DOHH2 (cell line): Measurements from ENCODE around the gene MAP3K20.
A peak's percentile ranks its signal among the peaks of the same experiment; 100 is the strongest.
"Not testable (repeated sequence)": the region's sequence is repeated elsewhere in the genome, so short reads cannot be mapped to it uniquely, and the experiment has no call there.

ENCODE experiments used
- H3F3A ChIP-seq: fragments of 200-600 bp; sonication (generic), shearing (Covaris generic); 2 replicates; pipeline ENCODE4 v1.6.0; 2016; ENCODE audit warnings: antibody characterized with exemption, mild to moderate bottlenecking; ENCODE audit not compliant: control insufficient read depth, insufficient read depth
- H3K27ac ChIP-seq: fragments of 200-600 bp; sonication (generic); 2 replicates; pipeline ENCODE4 v1.5.1; 2014; ENCODE audit warnings: low read depth, mild to moderate bottlenecking, low read length, moderate library complexity
- H3K27me3 ChIP-seq: fragments of 200-600 bp; sonication (generic); 2 replicates; pipeline ENCODE4 v1.6.1; 2014; ENCODE audit warnings: mild to moderate bottlenecking, low read length, mixed read lengths; ENCODE audit not compliant: control insufficient read depth
- H3K36me3 ChIP-seq: fragments of 200-600 bp; sonication (generic); 2 replicates; pipeline ENCODE4 v1.6.1; 2014; ENCODE audit warnings: mild to moderate bottlenecking, low read length, moderate library complexity, mixed read lengths; ENCODE audit not compliant: control insufficient read depth
- H3K4me1 ChIP-seq: fragments of 200-600 bp; sonication (generic); 2 replicates; pipeline ENCODE4 v1.6.1; 2014; ENCODE audit warnings: mild to moderate bottlenecking, low read length, mixed read lengths; ENCODE audit not compliant: control insufficient read depth
- H3K4me2 ChIP-seq: fragments of 200-600 bp; sonication (generic); 2 replicates; pipeline ENCODE4 v1.6.0; 2014; ENCODE audit warnings: mild to moderate bottlenecking, low read length, moderate library complexity
- H3K4me3 ChIP-seq: fragments of 200-600 bp; sonication (generic); 2 replicates; pipeline ENCODE4 v1.5.1; 2014; ENCODE audit warnings: mild to moderate bottlenecking, low read length, mixed read lengths
- H3K79me2 ChIP-seq: fragments of 200-600 bp; sonication (generic); 2 replicates; pipeline ENCODE4 v1.6.1; 2014; ENCODE audit warnings: mild to moderate bottlenecking, low read length, mixed read lengths; ENCODE audit not compliant: control insufficient read depth
- H3K9me2 ChIP-seq: fragments of 200-600 bp; sonication (generic); replicated peaks from 2 replicates; pipeline ENCODE4 v1.6.1; 2014; ENCODE audit warnings: mild to moderate bottlenecking, low read length, mixed read lengths; ENCODE audit not compliant: control insufficient read depth
- H3K9me3 ChIP-seq: fragments of 200-600 bp; sonication (generic); 2 replicates; pipeline ENCODE4 v1.6.1; 2014; ENCODE audit warnings: antibody characterized with exemption, low read length, mixed read lengths; ENCODE audit not compliant: control insufficient read depth, insufficient read depth
- H4K20me1 ChIP-seq: fragments of 200-600 bp; sonication (generic); 2 replicates; pipeline ENCODE4 v1.6.0; 2014; ENCODE audit warnings: low read depth, mild to moderate bottlenecking, antibody characterized with exemption, low read length, moderate library complexity; ENCODE audit not compliant: control insufficient read depth, insufficient read depth
- EZH2phosphoT487 ChIP-seq: fragments of 200-600 bp; sonication (generic); IDR thresholded peaks from 2 replicates; pipeline ENCODE4 v1.6.1; 2017; ENCODE audit warnings: borderline replicate concordance, mild to moderate bottlenecking, antibody characterized with exemption, low read length, moderate library complexity, mixed read lengths
- TF ChIP-seq, protein P1 (sequence below): fragments of 200-600 bp; sonication (generic); IDR thresholded peaks from one replicate; pipeline ENCODE4 v1.5.1; 2014; ENCODE audit warnings: antibody characterized with exemption, mild to moderate bottlenecking, low read depth, low read length; ENCODE audit not compliant: poor library complexity, severe bottlenecking

MAP3K20 gene

DNA sequence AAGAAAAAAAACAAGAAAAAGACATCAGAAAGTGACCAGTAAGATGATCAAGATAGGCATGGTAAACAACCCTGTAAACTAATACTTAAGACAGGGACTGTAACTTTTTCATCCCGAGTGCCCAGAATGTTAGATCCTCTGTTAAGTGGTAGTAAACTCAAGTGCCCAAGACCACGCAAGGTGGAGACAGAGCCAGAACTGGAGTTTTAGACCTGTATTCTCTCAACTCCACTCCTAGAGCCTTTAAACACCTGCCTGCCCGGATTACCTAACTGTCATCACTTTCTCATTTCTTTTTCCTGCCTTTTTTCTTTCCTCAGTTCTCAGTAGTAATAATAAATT, 203.9 kb downstream of the MAP3K20 start:
- Histone ChIP-seq H3K27ac (no peak overlapping the region), H3K9me3 (no peaks in the 10 kb centered on the region), H3K4me2 (no peak overlapping the region), H4K20me1 (no peaks in the 10 kb centered on the region), H3K4me1 (peaks cover 26% of the 10 kb centered on the region), H3K27me3 (no peaks in the 10 kb centered on the region), H3K9me2 (no peaks in the 10 kb centered on the region), H3K79me2 (no peaks in the 10 kb centered on the region), H3K4me3 (no peak overlapping the region), H3K36me3 (no peaks in the 10 kb centered on the region), H3F3A (no peaks in the 10 kb centered on the region)
- no peak for TF ChIP-seq EZH2phosphoT487
- TF ChIP-seq, protein P1, sequence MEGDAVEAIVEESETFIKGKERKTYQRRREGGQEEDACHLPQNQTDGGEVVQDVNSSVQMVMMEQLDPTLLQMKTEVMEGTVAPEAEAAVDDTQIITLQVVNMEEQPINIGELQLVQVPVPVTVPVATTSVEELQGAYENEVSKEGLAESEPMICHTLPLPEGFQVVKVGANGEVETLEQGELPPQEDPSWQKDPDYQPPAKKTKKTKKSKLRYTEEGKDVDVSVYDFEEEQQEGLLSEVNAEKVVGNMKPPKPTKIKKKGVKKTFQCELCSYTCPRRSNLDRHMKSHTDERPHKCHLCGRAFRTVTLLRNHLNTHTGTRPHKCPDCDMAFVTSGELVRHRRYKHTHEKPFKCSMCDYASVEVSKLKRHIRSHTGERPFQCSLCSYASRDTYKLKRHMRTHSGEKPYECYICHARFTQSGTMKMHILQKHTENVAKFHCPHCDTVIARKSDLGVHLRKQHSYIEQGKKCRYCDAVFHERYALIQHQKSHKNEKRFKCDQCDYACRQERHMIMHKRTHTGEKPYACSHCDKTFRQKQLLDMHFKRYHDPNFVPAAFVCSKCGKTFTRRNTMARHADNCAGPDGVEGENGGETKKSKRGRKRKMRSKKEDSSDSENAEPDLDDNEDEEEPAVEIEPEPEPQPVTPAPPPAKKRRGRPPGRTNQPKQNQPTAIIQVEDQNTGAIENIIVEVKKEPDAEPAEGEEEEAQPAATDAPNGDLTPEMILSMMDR: no peak

DNA sequence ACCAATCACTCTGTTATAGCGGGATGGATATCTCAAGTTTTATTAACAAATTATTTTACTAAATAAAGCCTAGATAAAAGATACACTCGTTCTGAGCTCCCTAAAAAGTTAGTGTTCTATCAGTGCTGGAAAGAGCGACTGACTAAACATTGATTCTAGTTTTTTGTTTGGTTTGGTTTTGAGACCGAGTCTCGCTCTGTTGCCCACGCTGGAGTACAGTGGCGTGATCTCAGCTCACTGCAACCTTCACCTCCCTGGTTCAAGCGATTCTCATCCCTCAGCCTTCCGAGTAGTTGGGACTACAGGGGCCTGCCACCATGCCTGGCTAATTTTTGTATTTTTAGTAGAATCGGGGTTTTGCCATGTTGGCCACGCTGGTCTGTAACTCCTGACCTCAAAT, 205.2 kb downstream of the MAP3K20 start:
- Histone ChIP-seq H4K20me1 (no peaks in the 10 kb centered on the region), H3K4me3 (peak overlapping the region; percentile 30; the same call in 1 of the 2 replicates), H3K9me3 (no peaks in the 10 kb centered on the region), H3K27me3 (no peaks in the 10 kb centered on the region), H3K9me2 (no peaks in the 10 kb centered on the region), H3K36me3 (no peaks in the 10 kb centered on the region), H3K4me1 (peaks cover 38% of the 10 kb centered on the region), H3K79me2 (no peaks in the 10 kb centered on the region), H3K27ac (no peak overlapping the region), H3F3A (no peaks in the 10 kb centered on the region), H3K4me2 (peak overlapping the region; percentile 34)
- TF ChIP-seq, protein P1: no peak
- TF ChIP-seq EZH2phosphoT487: no peak

DNA sequence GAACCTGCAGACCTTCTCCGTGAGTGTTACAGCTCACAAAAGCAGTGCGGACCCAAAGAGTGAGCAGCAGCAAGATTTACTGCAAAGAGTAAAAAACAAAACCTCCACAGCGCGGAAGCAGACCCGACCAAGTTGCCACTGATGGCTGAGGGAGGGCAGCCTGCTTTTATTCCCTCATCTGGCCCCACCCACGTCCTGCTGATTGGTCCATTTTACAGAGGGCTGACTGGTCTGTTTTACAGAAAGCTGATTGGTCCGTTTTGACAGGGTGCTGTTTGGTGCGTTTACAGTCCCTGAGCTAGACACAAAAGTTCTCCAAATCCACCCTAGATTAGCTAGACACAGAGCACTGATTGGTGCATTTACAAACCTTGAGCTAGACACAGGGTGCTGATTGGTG, 206.3 kb downstream of the MAP3K20 start:
- not testable (repeated sequence) for H3K27ac ChIP-seq, H3K79me2 ChIP-seq, H3K9me3 ChIP-seq, H3F3A ChIP-seq, H3K4me2 ChIP-seq, H3K27me3 ChIP-seq, H3K36me3 ChIP-seq, H4K20me1 ChIP-seq, H3K9me2 ChIP-seq, H3K4me3 ChIP-seq
- H3K4me1 ChIP-seq: peaks cover 47% of the 10 kb centered on the region

DNA sequence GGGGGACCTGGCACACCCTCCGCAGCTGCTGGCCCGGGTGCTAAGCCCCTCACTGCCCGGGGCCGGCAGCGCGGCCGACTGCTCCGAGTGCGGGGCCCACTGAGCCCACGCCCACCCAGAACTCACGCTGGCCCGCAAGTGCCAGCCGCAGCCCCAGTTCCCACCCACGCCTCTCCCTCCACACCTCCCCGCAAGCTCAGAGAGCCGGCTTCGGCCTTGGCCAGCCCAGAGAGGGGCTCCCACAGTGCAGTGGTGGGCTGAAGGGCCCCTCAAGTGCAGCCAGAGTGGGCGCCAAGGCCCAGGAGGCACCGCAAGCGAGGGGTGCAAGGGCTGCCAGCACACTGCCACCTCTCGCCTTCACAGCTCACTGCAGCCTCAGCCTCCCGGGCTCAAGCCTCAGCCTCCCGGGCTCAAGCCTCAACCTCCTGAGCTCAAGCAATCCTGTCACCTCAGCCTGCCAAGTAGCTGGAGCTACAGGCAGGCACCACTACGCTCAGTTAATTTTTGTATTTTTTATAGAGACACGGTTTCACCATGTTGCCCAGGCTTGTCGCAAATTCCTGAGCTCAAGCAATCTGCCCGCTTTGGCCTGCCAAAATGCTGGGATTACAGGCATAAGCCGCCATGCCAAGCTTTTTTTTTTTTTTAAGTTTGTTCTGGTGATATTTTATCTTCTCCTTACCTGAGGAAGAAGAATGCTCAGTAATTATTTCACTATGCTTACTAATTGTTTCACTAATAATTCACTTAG, 207.3 kb downstream of the MAP3K20 start:
- Histone ChIP-seq H3K4me3 (no peak overlapping the region), H4K20me1 (no peaks in the 10 kb centered on the region), H3F3A (no peaks in the 10 kb centered on the region), H3K36me3 (no peaks in the 10 kb centered on the region), H3K9me2 (no peaks in the 10 kb centered on the region), H3K9me3 (no peaks in the 10 kb centered on the region), H3K27me3 (no peaks in the 10 kb centered on the region), H3K4me2 (no peak overlapping the region), H3K4me1 (peaks cover 47% of the 10 kb centered on the region), H3K79me2 (no peaks in the 10 kb centered on the region), H3K27ac (no peak overlapping the region)
- TF ChIP-seq, protein P1: no peak
- no peak for TF ChIP-seq EZH2phosphoT487
